Liver (tissue), 9 donors: ENCODE measurements around the gene KMT5B. TPM values are rescaled to one million over a fixed set of nuclear protein-coding genes. Genes with fewer than 3 reads are reported as not detected.

Source experiments
- DNase-seq: peaks from one replicate; pipeline ENCODE4 v3.0.0-alpha.2; 2017; ENCODE audit warnings: low spot score
- H3K27ac ChIP-seq, 2 donors: one replicate each; pipeline ENCODE4 v1.7.0; 2013; ENCODE audit warnings: inconsistent platforms in 2 of 2, low read length in 2 of 2, control low read depth in 1 of 2, low read depth in 1 of 2, mild to moderate bottlenecking in 1 of 2
- H3K27me3 ChIP-seq, 4 donors: one replicate each; pipeline versions ENCODE4 v1.6.1 to v1.7.0; 2013; ENCODE audit warnings: low read length in 3 of 4, inconsistent platforms in 1 of 4, mild to moderate bottlenecking in 1 of 4, moderate library complexity in 1 of 4; ENCODE audit not compliant: control insufficient read depth in 4 of 4, insufficient read depth in 4 of 4
- H3K36me3 ChIP-seq, 4 donors: one replicate each; pipeline versions ENCODE4 v1.6.1 to v1.7.0; 2013; ENCODE audit warnings: low read length in 3 of 4, mild to moderate bottlenecking in 3 of 4, low read depth in 1 of 4, moderate library complexity in 1 of 4; ENCODE audit not compliant: control insufficient read depth in 4 of 4, insufficient read depth in 3 of 4
- H3K4me1 ChIP-seq, 4 donors: one replicate each; pipeline versions ENCODE4 v1.6.1 to v1.7.0; 2013; ENCODE audit warnings: low read length in 3 of 4, mild to moderate bottlenecking in 3 of 4, moderate library complexity in 1 of 4; ENCODE audit not compliant: control insufficient read depth in 4 of 4, insufficient read depth in 4 of 4
- H3K4me3 ChIP-seq, 3 donors: one replicate each; pipeline versions ENCODE4 v1.6.1 to v1.7.0; 2013; ENCODE audit warnings: low read length in 3 of 3, control low read depth in 1 of 3, low read depth in 1 of 3, mild to moderate bottlenecking in 1 of 3
- H3K9ac ChIP-seq, 2 donors: one replicate each; pipeline ENCODE4 v1.7.0; 2013; ENCODE audit warnings: low read length in 2 of 2, mild to moderate bottlenecking in 2 of 2, moderate library complexity in 2 of 2, control low read depth in 1 of 2, low read depth in 1 of 2
- H3K9me3 ChIP-seq, 4 donors: one replicate each; pipeline versions ENCODE4 v1.6.1 to v1.7.0; 2013; ENCODE audit warnings: low read length in 3 of 4; ENCODE audit not compliant: control insufficient read depth in 4 of 4
- EGR1 ChIP-seq, 2 donors: IDR thresholded peaks; 2 replicates each; pipeline ENCODE4 v1.6.1; 2016 to 2018; ENCODE audit warnings: antibody characterized with exemption in 2 of 2, low read depth in 2 of 2
- FOXA1 ChIP-seq: IDR thresholded peaks from 2 replicates; pipeline ENCODE4 v1.6.1; 2016; ENCODE audit warnings: antibody characterized with exemption
- FOXA2 ChIP-seq: IDR thresholded peaks from 2 replicates; pipeline ENCODE4 v1.6.1; 2016; ENCODE audit warnings: antibody characterized with exemption
- GABPA ChIP-seq, 2 donors: IDR thresholded peaks in 1 of 2; conservative IDR thresholded peaks in 1 of 2; 2 replicates each; pipeline ENCODE4 v1.6.1; 2016; ENCODE audit warnings: antibody characterized with exemption in 2 of 2, mild to moderate bottlenecking in 1 of 2, moderate library complexity in 1 of 2
- HNF4A ChIP-seq, 2 donors: conservative IDR thresholded peaks; 2 replicates each; pipeline ENCODE4 v1.6.1; 2016; ENCODE audit warnings: antibody characterized with exemption in 2 of 2, mild to moderate bottlenecking in 2 of 2
- HNF4G ChIP-seq: IDR thresholded peaks from 2 replicates; pipeline ENCODE4 v1.6.1; 2016; ENCODE audit warnings: antibody characterized with exemption
- JUND ChIP-seq, 2 donors: IDR thresholded peaks; 2 replicates each; pipeline ENCODE4 v1.6.1; 2016; ENCODE audit warnings: antibody characterized with exemption in 2 of 2
- NR2F2 ChIP-seq: IDR thresholded peaks from 2 replicates; pipeline ENCODE4 v1.6.1; 2016; ENCODE audit warnings: antibody characterized with exemption
- RAD21 ChIP-seq, 2 donors: IDR thresholded peaks; 2 replicates each; pipeline ENCODE4 v1.6.1; 2016; ENCODE audit warnings: antibody characterized with exemption in 2 of 2, mild to moderate bottlenecking in 2 of 2
- RXRA ChIP-seq, 2 donors: IDR thresholded peaks; 2 replicates each; pipeline ENCODE4 v1.6.1; 2017 to 2018; ENCODE audit warnings: antibody characterized with exemption in 2 of 2, mild to moderate bottlenecking in 1 of 2
- SP1 ChIP-seq: IDR thresholded peaks from 2 replicates; pipeline ENCODE4 v1.6.1; 2018; ENCODE audit warnings: antibody characterized with exemption, mild to moderate bottlenecking
- TAF1 ChIP-seq: conservative IDR thresholded peaks from 2 replicates; pipeline ENCODE4 v1.6.1; 2016; ENCODE audit warnings: antibody characterized with exemption, mild to moderate bottlenecking
- YY1 ChIP-seq: IDR thresholded peaks from 2 replicates; pipeline ENCODE4 v1.6.1; 2016; ENCODE audit warnings: antibody characterized with exemption, mild to moderate bottlenecking
- ZBTB33 ChIP-seq: IDR thresholded peaks from 2 replicates; pipeline ENCODE4 v1.6.1; 2016; ENCODE audit warnings: antibody characterized with exemption
- WGBS: extraction: QIAGEN DNeasy Blood & Tissue Kit; methylation state at CpG from one replicate; pipeline ENCODE4 v1.1.7; 2013; 5-methylcytosine and 5-hydroxymethylcytosine counted together
- polyA plus RNA-seq, 2 donors: library from polyadenylated mRNA; stranded (reverse) in 1 of 2; unstranded in 1 of 2; fragments of 200-250 nt in 1 of 2; fragments of >200 nt in 1 of 2; fragmentation: Nextera tagmentation in 1 of 2; extraction: Ambion mirVana in 1 of 2; gene quantifications; one replicate each; pipeline versions ENCODE4 v1.2.1 to v1.2.3, GENCODE V29; 2013 to 2015
- total RNA-seq, 2 donors: library from RNA; depleted of rRNA; stranded (reverse); fragments of >200 nt; gene quantifications; one replicate each; pipeline ENCODE4 v1.2.3, GENCODE V29; 2014
- TF ChIP-seq, protein P1 (sequence below): fragments of 150-350 bp; IDR thresholded peaks from 2 replicates; pipeline ENCODE4 v1.5.1; 2017; ENCODE audit warnings: improper control_type of control experiment, low read depth, low read length; ENCODE audit not compliant: missing input control
- TF ChIP-seq, protein P2 (sequence below): IDR thresholded peaks from 2 replicates; pipeline ENCODE4 v1.6.1; 2016; ENCODE audit warnings: antibody characterized with exemption
- TF ChIP-seq, protein P3 (sequence below): IDR thresholded peaks from 2 replicates; pipeline ENCODE4 v1.6.1; 2016; ENCODE audit warnings: antibody characterized with exemption
- TF ChIP-seq, protein P4 (sequence below): IDR thresholded peaks from 2 replicates; pipeline ENCODE4 v1.6.1; 2016; ENCODE audit warnings: antibody characterized with exemption, mild to moderate bottlenecking
- donor health status: healthy.
- donor health status: healthy.
- donor health status: healthy.
- donor health status: healthy.
- donor health status: healthy.

The KMT5B gene
- total and polyA plus RNA-seq, 4 donors = 8.7 to 33.8 (median 14.8) TPM

- Histone ChIP-seq H3K9me3 (peaks cover 0 to 4% (median 1%) of the 10 kb centered on the region in 4 donors), H3K9ac (no peak overlapping the region), H3K4me1 (no peaks in the 10 kb centered on the region), H3K36me3 (no peaks in the 10 kb centered on the region), H3K27ac (no peak overlapping the region), H3K27me3 (no peaks in the 10 kb centered on the region), H3K4me3 (no peak overlapping the region)
- no peak for DNase-seq
- TF ChIP-seq RXRA (IDR thresholded peaks at IDR 0.05) (no peak), NR2F2 (no peak), RAD21 (IDR thresholded peaks at IDR 0.05) (no peak), HNF4A (conservative IDR thresholded peaks at IDR 0.05) (no peak), ZBTB33 (no peak), JUND (IDR thresholded peaks at IDR 0.05) (no peak), HNF4G (no peak), TAF1 (no peak), YY1 (no peak), SP1 (no peak), FOXA2 (no peak), EGR1 (IDR thresholded peaks at IDR 0.05; ENCODE audit: low read depth in 2 of 2) (no peak), FOXA1 (no peak), GABPA (IDR thresholded peaks at IDR 0.05 in 1 of 2, conservative IDR thresholded peaks at IDR 0.05 in 1 of 2) (no peak)
- TF ChIP-seq, protein P1, sequence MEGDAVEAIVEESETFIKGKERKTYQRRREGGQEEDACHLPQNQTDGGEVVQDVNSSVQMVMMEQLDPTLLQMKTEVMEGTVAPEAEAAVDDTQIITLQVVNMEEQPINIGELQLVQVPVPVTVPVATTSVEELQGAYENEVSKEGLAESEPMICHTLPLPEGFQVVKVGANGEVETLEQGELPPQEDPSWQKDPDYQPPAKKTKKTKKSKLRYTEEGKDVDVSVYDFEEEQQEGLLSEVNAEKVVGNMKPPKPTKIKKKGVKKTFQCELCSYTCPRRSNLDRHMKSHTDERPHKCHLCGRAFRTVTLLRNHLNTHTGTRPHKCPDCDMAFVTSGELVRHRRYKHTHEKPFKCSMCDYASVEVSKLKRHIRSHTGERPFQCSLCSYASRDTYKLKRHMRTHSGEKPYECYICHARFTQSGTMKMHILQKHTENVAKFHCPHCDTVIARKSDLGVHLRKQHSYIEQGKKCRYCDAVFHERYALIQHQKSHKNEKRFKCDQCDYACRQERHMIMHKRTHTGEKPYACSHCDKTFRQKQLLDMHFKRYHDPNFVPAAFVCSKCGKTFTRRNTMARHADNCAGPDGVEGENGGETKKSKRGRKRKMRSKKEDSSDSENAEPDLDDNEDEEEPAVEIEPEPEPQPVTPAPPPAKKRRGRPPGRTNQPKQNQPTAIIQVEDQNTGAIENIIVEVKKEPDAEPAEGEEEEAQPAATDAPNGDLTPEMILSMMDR = no peak
- TF ChIP-seq, protein P2, sequence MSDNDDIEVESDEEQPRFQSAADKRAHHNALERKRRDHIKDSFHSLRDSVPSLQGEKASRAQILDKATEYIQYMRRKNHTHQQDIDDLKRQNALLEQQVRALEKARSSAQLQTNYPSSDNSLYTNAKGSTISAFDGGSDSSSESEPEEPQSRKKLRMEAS = no peak
- TF ChIP-seq, protein P3, sequence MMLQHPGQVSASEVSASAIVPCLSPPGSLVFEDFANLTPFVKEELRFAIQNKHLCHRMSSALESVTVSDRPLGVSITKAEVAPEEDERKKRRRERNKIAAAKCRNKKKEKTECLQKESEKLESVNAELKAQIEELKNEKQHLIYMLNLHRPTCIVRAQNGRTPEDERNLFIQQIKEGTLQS = no peak
- TF ChIP-seq, protein P4, sequence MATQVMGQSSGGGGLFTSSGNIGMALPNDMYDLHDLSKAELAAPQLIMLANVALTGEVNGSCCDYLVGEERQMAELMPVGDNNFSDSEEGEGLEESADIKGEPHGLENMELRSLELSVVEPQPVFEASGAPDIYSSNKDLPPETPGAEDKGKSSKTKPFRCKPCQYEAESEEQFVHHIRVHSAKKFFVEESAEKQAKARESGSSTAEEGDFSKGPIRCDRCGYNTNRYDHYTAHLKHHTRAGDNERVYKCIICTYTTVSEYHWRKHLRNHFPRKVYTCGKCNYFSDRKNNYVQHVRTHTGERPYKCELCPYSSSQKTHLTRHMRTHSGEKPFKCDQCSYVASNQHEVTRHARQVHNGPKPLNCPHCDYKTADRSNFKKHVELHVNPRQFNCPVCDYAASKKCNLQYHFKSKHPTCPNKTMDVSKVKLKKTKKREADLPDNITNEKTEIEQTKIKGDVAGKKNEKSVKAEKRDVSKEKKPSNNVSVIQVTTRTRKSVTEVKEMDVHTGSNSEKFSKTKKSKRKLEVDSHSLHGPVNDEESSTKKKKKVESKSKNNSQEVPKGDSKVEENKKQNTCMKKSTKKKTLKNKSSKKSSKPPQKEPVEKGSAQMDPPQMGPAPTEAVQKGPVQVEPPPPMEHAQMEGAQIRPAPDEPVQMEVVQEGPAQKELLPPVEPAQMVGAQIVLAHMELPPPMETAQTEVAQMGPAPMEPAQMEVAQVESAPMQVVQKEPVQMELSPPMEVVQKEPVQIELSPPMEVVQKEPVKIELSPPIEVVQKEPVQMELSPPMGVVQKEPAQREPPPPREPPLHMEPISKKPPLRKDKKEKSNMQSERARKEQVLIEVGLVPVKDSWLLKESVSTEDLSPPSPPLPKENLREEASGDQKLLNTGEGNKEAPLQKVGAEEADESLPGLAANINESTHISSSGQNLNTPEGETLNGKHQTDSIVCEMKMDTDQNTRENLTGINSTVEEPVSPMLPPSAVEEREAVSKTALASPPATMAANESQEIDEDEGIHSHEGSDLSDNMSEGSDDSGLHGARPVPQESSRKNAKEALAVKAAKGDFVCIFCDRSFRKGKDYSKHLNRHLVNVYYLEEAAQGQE = no peak
- 91% methylated on average over 11 of the region's 11 CpGs for WGBS
Measured at GRCh38 chr11:68224606-68225005, 11.5 kb upstream of the KMT5B start.
